Kidney epithelial cell (primary cell): ENCODE measurements around the gene CIPC. TPM values are rescaled to one million over a fixed set of nuclear protein-coding genes. Genes with fewer than 3 reads are reported as not detected.

Experiments used
- DNase-seq: peaks from one replicate; pipeline ENCODE4 v3.0.0-alpha.2; 2010; ENCODE audit warnings: low read depth
- H3K27me3 ChIP-seq: 2 replicates; pipeline ENCODE4 v1.6.0; 2011; ENCODE audit warnings: low read length; ENCODE audit not compliant: control insufficient read depth, insufficient read depth
- H3K36me3 ChIP-seq: 2 replicates; pipeline ENCODE4 v1.5.1; 2011; ENCODE audit warnings: low read length; ENCODE audit not compliant: control insufficient read depth, insufficient read depth
- H3K4me3 ChIP-seq: 2 replicates; pipeline ENCODE4 v1.5.1; 2011; ENCODE audit warnings: low read depth, mild to moderate bottlenecking, control low read depth, low read length
- CTCF ChIP-seq: IDR thresholded peaks from 2 replicates; pipeline ENCODE4 v1.5.1; 2011; ENCODE audit warnings: mild to moderate bottlenecking, moderate library complexity, low read length, control low read depth, inconsistent platforms; ENCODE audit not compliant: insufficient read depth, poor library complexity, severe bottlenecking
- total RNA-seq: library from RNA; depleted of rRNA; stranded (reverse); fragments of >200 nt; gene quantifications from 2 replicates; pipeline ENCODE4 v1.2.3, GENCODE V29; 2015

The CIPC gene
- total RNA-seq, 1 donor from 2014 or later = 15.9 TPM

GRCh38 chr14:77055981-77056380 is 42.1 kb upstream of the CIPC start:
- TF ChIP-seq CTCF = no peak
- H3K4me3 ChIP-seq = no peak overlapping the region
- no peak for DNase-seq
- H3K27me3 ChIP-seq = no peaks in the 10 kb centered on the region
- no peaks in the 10 kb centered on the region for H3K36me3 ChIP-seq

- no peak overlapping the region for H3K4me3 ChIP-seq
- TF ChIP-seq CTCF = no peak
- no peaks in the 10 kb centered on the region for H3K36me3 ChIP-seq
- H3K27me3 ChIP-seq = no peaks in the 10 kb centered on the region
- no peak for DNase-seq
These were observed 39.9 kb upstream of the CIPC start for GRCh38 chr14:77058117-77058516.

GRCh38 chr14:77058785-77059184 is 39.3 kb upstream of the CIPC start:
- no peak for TF ChIP-seq CTCF
- DNase-seq = no peak
- Histone ChIP-seq H3K36me3 (no peaks in the 10 kb centered on the region), H3K4me3 (no peak overlapping the region), H3K27me3 (no peaks in the 10 kb centered on the region)

- H3K27me3 ChIP-seq = no peaks in the 10 kb centered on the region
- H3K36me3 ChIP-seq = no peaks in the 10 kb centered on the region
- peak; percentile 43 for TF ChIP-seq CTCF
- H3K4me3 ChIP-seq = no peak overlapping the region
- no peak for DNase-seq
These were observed 38.7 kb upstream of the CIPC start for GRCh38 chr14:77059276-77059915.

- Histone ChIP-seq H3K36me3 (no peaks in the 10 kb centered on the region), H3K4me3 (no peak overlapping the region), H3K27me3 (no peaks in the 10 kb centered on the region)
- no peak for DNase-seq
- TF ChIP-seq CTCF = no peak
These were observed 36.3 kb upstream of the CIPC start for GRCh38 chr14:77061630-77062257.

- no peak overlapping the region for H3K4me3 ChIP-seq
- no peaks in the 10 kb centered on the region for H3K27me3 ChIP-seq
- H3K36me3 ChIP-seq = no peaks in the 10 kb centered on the region
- no peak for DNase-seq
- TF ChIP-seq CTCF = no peak
These were observed 35.8 kb upstream of the CIPC start for GRCh38 chr14:77062261-77062660.
